ENCODE results near the gene MRTFA. TPM values are rescaled to one million over a fixed set of nuclear protein-coding genes. Genes with fewer than 3 reads are reported as not detected.
"Not testable (repeated sequence)": the region's sequence is repeated elsewhere in the genome, so short reads cannot be mapped to it uniquely, and the experiment has no call there.

Gene MRTFA
- total RNA-seq, 1 donor from 2014 or later = 64.2 TPM

DNA sequence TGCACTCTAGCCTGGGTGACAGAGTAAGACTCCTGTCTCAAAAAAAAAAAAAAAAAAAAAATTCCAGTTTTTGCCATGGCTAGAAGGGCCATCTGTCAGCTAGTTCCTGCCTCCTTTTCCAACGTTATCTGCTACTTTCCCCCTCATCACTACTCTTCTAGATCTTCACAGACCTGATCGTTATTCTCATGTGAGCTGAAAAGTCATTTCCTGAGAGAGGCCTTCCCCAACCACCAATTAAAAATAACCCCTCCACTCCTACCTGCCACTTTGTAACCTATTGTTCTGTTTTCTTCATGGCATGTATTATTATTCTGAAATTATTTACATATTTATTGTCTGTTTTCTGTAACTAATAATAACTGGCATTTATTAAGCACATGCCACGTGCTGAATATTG, 241.9 kb downstream of the MRTFA start:
- no peak for DNase-seq (ENCODE audit: low spot score)

DNA sequence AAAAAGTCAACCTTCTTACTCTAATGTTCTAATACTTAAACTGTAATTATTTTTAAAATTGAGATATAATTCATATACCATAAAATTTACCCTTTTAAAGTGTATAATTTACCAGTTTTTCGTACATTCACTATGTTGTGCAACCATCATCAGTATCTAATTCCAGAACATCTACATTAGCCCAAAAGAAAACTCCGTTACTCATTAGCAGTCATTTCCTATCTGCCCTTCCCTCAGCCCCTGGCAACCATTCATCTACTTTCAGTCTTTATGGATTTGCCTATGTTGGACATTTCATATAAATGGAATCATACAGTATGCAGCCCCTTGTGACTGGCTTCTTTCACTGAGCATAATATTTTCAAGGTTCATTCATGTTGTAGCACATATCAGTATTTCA, 243.9 kb downstream of the MRTFA start:
- DNase-seq (ENCODE audit: low spot score) = no peak

DNA sequence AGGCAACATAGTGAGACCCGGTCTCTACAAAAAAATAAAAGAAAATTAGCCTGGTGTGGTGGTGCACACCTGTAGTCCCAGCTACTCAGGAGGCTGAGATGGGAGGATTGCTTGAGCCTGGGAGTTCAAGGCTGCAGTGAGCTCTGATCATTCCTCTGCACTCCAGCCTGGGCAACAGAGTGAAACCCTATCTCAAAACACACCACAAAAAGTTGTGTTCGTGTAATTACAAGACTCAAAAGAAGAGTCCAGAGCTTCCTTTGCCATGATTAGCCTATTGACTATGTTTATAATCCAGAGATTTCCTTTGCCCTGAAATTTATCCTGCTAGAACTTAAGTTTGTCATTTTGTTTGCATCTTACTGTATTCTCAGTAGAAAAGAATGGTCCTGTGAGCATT, 245.1 kb downstream of the MRTFA start:
- no peak for DNase-seq (ENCODE audit: low spot score)

DNA sequence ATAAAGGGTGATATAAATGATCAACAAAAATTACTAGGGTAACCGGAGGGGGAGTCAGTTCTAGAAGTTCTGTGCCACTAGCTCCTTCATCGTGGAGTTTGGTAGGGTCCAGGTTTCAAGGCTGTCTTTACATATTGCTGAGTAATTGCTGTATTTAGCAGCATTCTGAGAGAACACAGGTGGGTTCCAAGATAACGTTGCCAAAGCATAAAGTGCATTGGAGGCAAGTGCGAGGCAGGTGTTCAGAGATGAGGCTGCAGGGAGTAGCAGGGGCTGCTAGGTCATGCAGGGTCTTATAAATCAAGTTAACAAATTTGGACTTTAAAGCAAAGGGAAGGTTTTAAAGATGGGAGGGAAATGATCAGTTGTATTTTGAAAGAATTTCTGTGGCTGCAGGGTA, 248.3 kb downstream of the MRTFA start:
- no peak for DNase-seq (ENCODE audit: low spot score)

DNA sequence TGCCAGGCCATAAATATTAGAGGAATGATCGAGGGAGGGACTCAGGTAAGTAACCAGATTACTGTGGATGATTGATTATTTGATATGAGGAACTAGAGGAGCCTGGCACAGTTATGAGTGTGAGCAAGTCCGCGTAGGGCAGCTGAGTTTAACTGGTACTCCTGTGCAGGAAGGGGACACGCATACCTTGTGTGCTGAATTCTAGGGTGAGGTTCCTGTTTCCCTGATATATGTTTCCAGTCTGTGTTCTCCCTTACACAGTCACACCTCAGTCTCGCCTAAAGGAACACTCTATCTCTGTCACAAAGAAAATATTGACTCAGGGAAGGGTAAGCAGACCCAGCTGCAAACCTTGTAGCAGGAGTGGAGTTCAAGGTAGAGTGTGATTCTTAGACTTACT, 248.8 kb downstream of the MRTFA start:
- DNase-seq (ENCODE audit: low spot score) = no peak

DNA sequence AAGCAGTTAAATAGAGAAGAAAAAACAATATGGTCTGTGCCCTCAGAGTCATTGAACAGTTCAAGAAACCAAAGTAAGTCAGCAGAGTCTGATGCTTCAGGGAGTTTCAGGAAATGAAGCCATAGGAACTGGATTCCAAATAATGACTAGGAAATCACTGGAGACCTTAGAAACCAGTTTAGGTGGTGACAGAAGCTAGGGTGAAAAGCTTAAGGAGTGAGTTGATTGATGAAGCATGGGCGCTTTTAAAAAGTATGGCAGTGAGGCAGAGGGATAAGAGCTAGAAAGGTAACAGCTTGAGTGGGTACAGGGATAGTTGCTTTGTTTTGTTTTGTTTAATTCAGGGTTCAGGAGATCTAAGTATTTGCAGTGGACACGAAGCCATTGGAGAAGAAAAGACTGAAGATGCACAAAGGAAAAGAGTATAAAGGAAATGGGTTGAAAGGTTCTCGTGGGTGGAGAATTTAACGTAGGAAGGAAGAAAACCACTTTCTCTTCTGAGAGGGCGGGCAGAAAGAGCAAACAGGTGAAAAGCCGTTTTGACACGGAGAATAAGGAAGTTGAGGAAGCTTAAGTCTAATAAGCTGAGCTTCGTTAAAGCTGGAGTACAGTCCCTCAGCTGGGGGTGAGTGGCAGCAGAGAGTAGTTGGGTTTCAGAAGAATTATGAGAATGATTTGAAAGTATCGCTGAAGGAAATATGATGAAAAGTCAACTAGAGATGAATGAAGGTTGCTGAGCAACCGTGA, 251.3 kb downstream of the MRTFA start:
- no peak for DNase-seq (ENCODE audit: low spot score)

DNA sequence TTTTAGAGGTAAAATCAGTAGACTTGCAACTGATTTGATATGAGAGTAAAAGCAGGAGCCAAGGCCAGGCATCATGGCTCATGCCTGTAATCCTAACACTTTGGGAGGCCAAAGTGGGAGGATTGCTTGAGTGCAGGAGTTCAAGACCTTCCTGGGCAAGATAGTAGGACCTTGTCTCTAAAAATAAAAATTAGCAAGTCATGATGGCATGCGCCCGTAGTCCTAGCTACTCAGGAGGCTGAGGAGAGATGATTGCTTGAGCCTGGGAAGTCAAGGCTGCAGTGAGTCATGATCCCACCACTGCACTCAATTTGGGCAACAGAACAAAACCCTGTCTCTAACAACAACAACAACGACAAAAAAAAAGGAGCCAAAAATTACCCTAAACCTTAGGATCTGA, 252.6 kb downstream of the MRTFA start:
- DNase-seq (ENCODE audit: low spot score) = no peak

DNA sequence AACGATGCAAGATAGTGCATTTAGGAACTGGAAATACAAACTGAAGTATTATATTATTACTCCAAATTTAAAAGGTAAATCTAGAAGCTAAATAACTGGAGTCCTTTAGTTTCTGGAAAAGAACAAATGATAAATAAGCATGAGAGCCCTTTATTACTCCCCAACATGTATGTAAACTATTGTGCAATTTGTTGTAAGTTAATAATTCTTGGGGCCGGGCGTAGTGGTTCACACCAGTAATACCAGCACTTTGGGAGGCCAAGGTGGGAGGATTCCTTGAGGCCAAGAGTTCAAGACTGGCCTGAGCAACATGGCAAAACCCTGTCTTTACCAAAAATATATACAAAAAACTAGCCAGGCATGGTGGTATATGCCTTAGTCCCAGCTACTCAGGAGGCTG, 255.1 kb downstream of the MRTFA start:
- DNase-seq (ENCODE audit: low spot score) = no peak

DNA sequence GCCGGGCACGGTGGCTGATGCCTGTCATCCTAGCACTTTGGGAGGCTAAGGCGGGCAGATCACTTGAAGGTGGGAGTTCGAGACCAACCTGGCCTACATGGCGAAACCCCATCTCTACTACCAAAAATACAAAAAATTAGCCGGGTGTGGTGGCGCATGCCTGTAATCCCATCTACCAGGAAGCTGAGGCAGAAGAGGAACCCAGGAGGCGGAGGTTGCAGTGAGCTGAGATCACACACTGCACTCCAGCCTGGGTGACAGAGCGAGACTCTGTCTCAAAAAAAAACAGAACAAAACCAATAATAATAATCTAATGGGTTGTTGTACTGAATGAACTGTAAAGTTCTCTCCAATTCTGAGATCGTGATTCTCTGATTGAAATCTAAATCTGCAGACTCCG, 258.1 kb downstream of the MRTFA start:
- DNase-seq (ENCODE audit: low spot score) = not testable (repeated sequence)

DNA sequence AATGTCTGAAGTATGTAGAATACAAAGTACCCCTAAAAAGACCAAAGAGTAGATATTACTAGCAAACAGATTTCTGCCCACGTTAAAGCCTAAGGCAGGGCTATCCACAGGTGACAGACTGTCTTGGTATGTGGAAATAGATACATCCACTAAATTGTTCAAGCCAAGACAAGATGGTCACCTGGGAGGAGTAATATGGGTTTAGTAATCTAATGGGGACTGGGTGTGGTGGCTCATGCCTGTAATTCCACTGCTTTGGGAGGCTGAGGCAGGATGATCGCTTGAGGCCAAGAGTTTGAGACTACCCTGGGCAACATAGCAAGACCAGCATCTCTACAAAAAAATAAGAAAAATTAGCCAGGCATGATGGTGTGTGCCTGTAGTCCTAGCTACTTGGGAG, 258.6 kb downstream of the MRTFA start:
- DNase-seq (ENCODE audit: low spot score) = no peak

DNA sequence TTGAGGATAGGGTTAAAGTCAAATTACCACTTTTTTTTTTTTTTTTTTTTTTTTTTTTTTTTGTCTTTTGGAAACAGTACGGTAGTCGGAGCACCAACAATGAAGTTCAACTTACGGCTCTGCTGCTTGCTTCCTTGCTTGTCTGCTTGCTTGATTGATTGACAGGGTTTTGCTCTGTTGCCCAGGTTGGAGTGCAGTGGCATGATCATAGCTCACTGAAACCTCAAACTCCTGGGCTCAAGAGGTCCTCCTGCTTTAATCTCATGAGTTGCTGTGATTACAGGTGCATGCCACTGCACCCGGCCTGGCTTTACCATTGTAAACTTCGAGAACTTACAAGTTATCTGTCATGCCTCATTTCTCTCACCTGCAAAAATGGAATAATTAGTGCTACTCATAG, 260.4 kb downstream of the MRTFA start:
- no peak for DNase-seq (ENCODE audit: low spot score)

DNA sequence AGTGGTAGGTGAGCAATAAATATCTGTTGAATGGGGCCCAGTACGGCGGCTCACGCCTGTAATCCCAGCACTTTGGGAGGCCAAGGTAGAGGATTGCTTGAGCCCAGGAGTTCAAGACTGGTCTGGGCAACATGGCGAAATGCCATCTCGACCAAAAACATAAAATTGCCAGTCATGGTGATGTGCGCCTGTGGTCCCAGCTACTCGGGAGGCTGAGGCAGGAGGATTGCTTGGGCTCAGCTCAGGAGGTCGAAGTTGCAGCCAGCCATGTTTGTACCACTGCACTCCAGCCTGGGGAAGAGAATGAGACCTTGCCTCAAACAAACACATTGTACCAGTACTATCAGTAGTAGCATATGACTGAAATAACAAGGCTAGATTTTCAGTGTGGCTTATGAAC, 262.0 kb downstream of the MRTFA start:
- no peak for DNase-seq (ENCODE audit: low spot score)

DNA sequence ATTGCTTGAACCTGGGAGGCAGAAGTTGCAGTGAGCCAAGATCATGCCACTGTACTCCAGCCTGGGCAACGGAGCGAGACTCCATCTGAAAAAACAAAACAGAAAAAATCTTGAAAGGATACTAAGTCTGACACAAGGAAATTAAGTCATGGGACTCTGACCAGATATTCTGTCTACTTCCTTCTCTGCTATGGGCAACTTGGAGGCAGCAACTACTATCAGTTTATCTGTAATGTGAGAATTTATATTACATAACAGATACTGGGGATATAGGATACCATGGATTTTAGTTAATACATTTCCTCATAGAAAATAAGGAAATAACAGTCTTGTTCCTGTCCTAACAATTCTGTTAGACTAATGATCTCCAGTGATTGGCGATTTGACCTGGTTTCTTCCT, 267.7 kb downstream of the MRTFA start:
- no peak for DNase-seq (ENCODE audit: low spot score)

DNA sequence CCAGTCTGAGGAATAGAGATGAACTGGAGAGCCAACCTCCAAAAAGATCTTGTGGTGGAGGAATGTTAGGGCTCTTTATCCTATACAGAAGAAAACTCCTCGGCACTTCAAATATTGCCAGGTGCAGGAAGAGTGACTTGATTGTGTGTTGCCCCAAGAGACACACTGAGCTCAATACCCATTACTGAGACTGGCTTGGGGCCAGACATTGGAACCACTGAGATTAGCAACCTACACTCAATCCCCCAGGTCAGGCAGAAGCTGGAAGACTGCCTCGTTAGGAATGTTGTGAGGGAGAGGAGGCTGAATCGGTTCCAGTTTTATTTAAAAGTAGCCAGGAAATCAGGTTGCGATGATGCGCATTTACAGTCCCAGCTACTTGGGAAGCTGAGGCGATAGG, 268.5 kb downstream of the MRTFA start:
- no peak for DNase-seq (ENCODE audit: low spot score)

DNA sequence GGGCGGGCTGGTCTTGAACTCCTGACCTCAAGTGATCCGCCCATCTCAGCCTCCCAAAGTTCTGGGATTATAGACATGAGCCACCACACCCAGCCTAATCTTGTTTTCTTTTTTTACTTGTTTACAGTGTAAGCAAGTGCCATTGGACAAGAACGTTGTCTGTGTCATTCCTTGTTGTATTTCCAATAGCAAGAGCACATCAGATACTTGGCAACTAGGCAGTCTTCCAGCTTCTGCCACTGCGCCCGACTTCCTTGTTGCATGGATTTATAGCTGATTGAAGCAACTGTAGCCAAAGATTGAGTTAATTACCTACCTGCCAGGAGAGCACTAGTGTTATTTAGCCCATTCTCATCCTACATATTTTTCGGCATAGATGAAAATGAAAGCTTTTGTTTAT, 269.2 kb downstream of the MRTFA start:
- no peak for DNase-seq (ENCODE audit: low spot score)

DNA sequence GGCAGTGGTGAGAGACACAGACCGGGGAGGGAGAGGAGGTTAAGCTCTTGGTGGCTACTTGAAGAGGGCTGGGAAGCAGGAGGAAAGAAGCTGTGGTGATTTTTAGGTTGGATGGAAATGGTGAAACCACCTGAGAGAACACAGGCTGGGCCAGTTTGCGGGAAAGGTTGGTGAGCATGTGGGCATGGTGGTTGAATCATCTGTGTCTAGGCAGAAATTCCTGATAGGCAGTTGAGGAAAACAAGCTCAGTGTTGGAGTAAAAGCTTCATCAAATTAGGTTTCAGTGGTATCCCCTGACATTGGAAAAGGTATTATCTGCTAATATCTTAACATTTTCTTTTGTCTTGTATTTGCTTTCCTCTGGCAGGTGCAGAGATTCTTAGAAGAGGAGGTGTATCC, 270.5 kb downstream of the MRTFA start:
- no peak for DNase-seq (ENCODE audit: low spot score)

DNA sequence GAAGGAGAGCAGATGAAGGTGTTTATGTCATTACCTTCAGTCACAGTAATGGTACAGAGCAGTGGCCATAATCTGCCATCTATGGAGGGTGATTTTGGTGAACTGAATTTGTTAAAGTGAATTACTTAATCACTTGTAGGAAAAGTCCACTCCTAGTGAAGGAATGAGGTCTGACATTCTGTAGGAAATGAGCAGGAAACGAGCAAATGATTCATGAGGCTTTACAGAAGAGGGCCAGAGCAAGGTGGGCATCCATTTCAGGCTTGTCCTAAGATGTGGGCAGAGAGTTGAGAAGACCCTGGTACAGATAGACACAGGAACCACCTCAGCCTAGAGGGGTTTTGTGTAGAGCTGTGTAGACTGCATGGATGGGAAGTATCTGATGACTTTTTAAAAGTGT, 272.1 kb downstream of the MRTFA start:
- no peak for DNase-seq (ENCODE audit: low spot score)

DNA sequence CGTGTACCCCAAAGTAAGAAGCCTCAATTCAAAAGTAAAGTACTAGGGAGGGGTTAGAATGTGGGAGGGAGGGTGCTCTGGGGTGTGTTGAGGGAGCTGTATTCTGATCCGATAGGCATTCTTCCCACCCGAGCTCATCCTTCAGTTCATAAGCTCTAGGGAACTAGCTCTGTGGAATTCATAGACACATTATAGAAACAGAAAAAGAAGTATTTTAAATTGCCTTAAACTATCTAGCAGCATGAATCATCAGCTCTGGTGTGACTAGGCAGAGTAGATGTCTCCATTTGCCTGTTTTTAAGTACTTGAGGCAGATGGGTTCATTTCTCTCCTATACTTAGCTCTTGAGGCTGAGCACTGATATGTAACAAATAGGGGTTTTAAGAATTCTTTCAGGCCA, 273.5 kb downstream of the MRTFA start:
- no peak for DNase-seq (ENCODE audit: low spot score)

DNA sequence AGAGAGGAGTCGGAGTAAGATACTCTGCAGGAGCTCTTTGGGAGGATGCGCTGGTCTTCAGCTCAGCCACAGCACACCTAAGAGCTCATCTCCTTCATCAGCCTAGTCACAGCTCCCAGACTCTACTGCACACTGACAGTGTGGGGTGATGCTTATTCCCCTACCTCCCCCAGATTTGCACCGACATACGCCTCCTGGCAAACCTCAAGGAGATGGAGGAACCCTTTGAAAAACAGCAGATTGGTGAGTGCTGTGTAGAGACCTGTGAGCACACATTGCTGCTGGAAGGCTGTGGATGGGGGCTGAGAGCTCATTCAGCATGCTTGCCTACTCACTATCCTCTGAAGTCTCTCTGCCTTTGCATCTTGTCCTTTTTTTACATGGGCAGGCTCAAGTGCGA, 275.4 kb downstream of the MRTFA start:
- DNase-seq (ENCODE audit: low spot score) = no peak

Other genes with a start within 250 kb of the MRTFA start
- gene MCHR1, start 42.8 kb upstream of the MRTFA start, total RNA-seq = not detected
- 25.6 TPM for gene SLC25A17, start 182.6 kb upstream of the MRTFA start, total RNA-seq
- gene ST13, start 219.9 kb upstream of the MRTFA start, total RNA-seq = 216 TPM
- gene XPNPEP3, start 220.4 kb upstream of the MRTFA start, total RNA-seq = 26.8 TPM
- not detected for gene DNAJB7, start 225.4 kb upstream of the MRTFA start, total RNA-seq